Aorta (tissue), 5 donors: Measurements from ENCODE around the gene DIABLO. TPM values are rescaled to one million over a fixed set of nuclear protein-coding genes. Genes with fewer than 3 reads are reported as not detected.
A peak's percentile ranks its signal among the peaks of the same experiment; 100 is the strongest.

Source experiments
- ATAC-seq: fragments of 200-7000 bp; cut with Tn5 transposase; one replicate; pipeline ENCODE4 v1.9.1; 2022; ENCODE audit warnings: moderate library complexity; ENCODE audit not compliant: low FRiP score
- DNase-seq, 2 donors: peaks; one replicate each; pipeline ENCODE4 v3.0.0-alpha.2; 2020
- H3K27ac ChIP-seq, 2 donors: one replicate each; pipeline ENCODE4 v1.5.1; 2013; ENCODE audit warnings: low read length in 2 of 2, mild to moderate bottlenecking in 2 of 2, moderate library complexity in 2 of 2, control low read depth in 1 of 2, inconsistent platforms in 1 of 2, low read depth in 1 of 2
- H3K27me3 ChIP-seq, 2 donors: one replicate each; pipeline ENCODE4 v1.6.1; 2013; ENCODE audit warnings: control low read depth in 1 of 2, low read length in 1 of 2, mild to moderate bottlenecking in 1 of 2, moderate library complexity in 1 of 2; ENCODE audit not compliant: insufficient read depth in 2 of 2, control insufficient read depth in 1 of 2
- H3K36me3 ChIP-seq, 2 donors: one replicate each; pipeline ENCODE4 v1.6.1; 2013; ENCODE audit warnings: control low read depth in 1 of 2, low read length in 1 of 2, mild to moderate bottlenecking in 1 of 2; ENCODE audit not compliant: insufficient read depth in 2 of 2, control insufficient read depth in 1 of 2
- H3K4me1 ChIP-seq, 2 donors: one replicate each; pipeline ENCODE4 v1.6.1; 2013; ENCODE audit warnings: low read length in 2 of 2, control low read depth in 1 of 2, mild to moderate bottlenecking in 1 of 2, moderate library complexity in 1 of 2; ENCODE audit not compliant: insufficient read depth in 2 of 2, control insufficient read depth in 1 of 2
- H3K4me3 ChIP-seq, 2 donors: one replicate each; pipeline ENCODE4 v1.5.1; 2013; ENCODE audit warnings: low read length in 2 of 2, control low read depth in 1 of 2, mild to moderate bottlenecking in 1 of 2
- H3K9me3 ChIP-seq: one replicate; pipeline ENCODE4 v1.6.1; 2013; ENCODE audit warnings: mild to moderate bottlenecking, low read length; ENCODE audit not compliant: control insufficient read depth
- WGBS, 2 donors: extraction: QIAGEN DNeasy Blood & Tissue Kit; methylation state at CpG; one replicate each; pipeline ENCODE4 v1.1.7; 2013; 5-methylcytosine and 5-hydroxymethylcytosine counted together
- intact Hi-C, 2 donors: fragments of 100-400 bp; cut with DNase I; formaldehyde crosslinking; loops; one replicate each; pipeline versions ENCODE4 v1.14.2 to v1.15.0; 2022
- polyA plus RNA-seq, 2 donors: library from polyadenylated mRNA; stranded (reverse); fragments of 200-250 nt; gene quantifications; one replicate each; pipeline ENCODE4 v1.2.3, GENCODE V29; 2013
- total RNA-seq, 2 donors: library from RNA; stranded (reverse); fragmentation: NEBNext Ultra II Directional; extraction: Animal tissue kit (Norgen Biotek cat#: 25700); gene quantifications; one replicate each; pipeline ENCODE4 v1.2.1, GENCODE V29; 2021
- donor health status: healthy with polysubstance abuse.
- donor health status: Bipolar disorder and iron deficiency.
- donor health status: DM: no; HTN: no; CAD: no.
- donor health status: DM: no; HTN: no; CAD: no.
- donor health status: DM: yes; HTN: yes; CAD: no.

DIABLO gene
- total and polyA plus RNA-seq, 4 donors = 26.5 to 42.3 (median 30.2) TPM

- Histone ChIP-seq H3K9me3 (no peaks in the 10 kb centered on the region), H3K27ac (no peak overlapping the region), H3K4me3 (no peak overlapping the region), H3K27me3 (no peaks in the 10 kb centered on the region), H3K4me1 (no peaks in the 10 kb centered on the region), H3K36me3 (peaks cover 3 to 9% of the 10 kb centered on the region in 2 donors)
- 93 to 95% methylated on average over 5 of the region's 5 CpGs for WGBS, 2 donors
- intact Hi-C loops = no loop called here
- DNase-seq = no peak
- no peak for ATAC-seq
Measured at GRCh38 chr12:122228092-122228491, 2.2 kb upstream of the DIABLO start.

- no peak for ATAC-seq
- 92 to 93% methylated on average over 17 of the region's 17 CpGs for WGBS, 2 donors
Measured at GRCh38 chr12:122227341-122227740, 1.5 kb upstream of the DIABLO start.

GRCh38 chr12:122226366-122227125, 694 bp upstream of the DIABLO start:
- H3K27ac ChIP-seq = no peak overlapping the region
- no peak for ATAC-seq
- no peak overlapping the region for H3K4me3 ChIP-seq
- intact Hi-C loops = loop anchor here in 1 of 2 donors (1.0 kb wide), 1 partner anchor 40 kb away; the partner anchor contains the start of gene VPS33A
- no peaks in the 10 kb centered on the region for H3K27me3 ChIP-seq
- 4 to 6% methylated on average over 49 to 55 of the region's 55 CpGs for WGBS, 2 donors
- DNase-seq = peak in 1 of 2 donors; percentile 52
- H3K4me1 ChIP-seq = no peaks in the 10 kb centered on the region
- peaks cover 3 to 7% of the 10 kb centered on the region in 2 donors for H3K36me3 ChIP-seq
- H3K9me3 ChIP-seq = no peaks in the 10 kb centered on the region

More at GRCh38 chr12:122227341-122227740, 1.5 kb upstream of the DIABLO start:
- H3K4me3 ChIP-seq = no peak overlapping the region
- H3K27ac ChIP-seq = no peak overlapping the region
- intact Hi-C loops = no loop called here
- no peak for DNase-seq
- H3K9me3 ChIP-seq = no peaks in the 10 kb centered on the region
- no peaks in the 10 kb centered on the region for H3K4me1 ChIP-seq
- H3K27me3 ChIP-seq = no peaks in the 10 kb centered on the region
- peaks cover 3 to 9% of the 10 kb centered on the region in 2 donors for H3K36me3 ChIP-seq

- Histone ChIP-seq H3K9me3 (no peaks in the 10 kb centered on the region), H3K4me3 (no peak overlapping the region), H3K27me3 (no peaks in the 10 kb centered on the region), H3K27ac (no peak overlapping the region), H3K36me3 (peaks cover 6 to 16% of the 10 kb centered on the region in 2 donors), H3K4me1 (no peaks in the 10 kb centered on the region)
- no peak for DNase-seq
- intact Hi-C loops = no loop called here
- 93 to 98% methylated on average over 1 of the region's 1 CpG for WGBS, 2 donors
- no peak for ATAC-seq
Measured at GRCh38 chr12:122216445-122216844, 9.4 kb downstream of the DIABLO start.

GRCh38 chr12:122215771-122216170, 10.1 kb downstream of the DIABLO start:
- Histone ChIP-seq H3K36me3 (peaks cover 8 to 16% of the 10 kb centered on the region in 2 donors), H3K27me3 (no peaks in the 10 kb centered on the region), H3K4me3 (no peak overlapping the region), H3K9me3 (no peaks in the 10 kb centered on the region), H3K4me1 (no peaks in the 10 kb centered on the region), H3K27ac (no peak overlapping the region)
- no peak for ATAC-seq
- DNase-seq = no peak
- intact Hi-C loops = no loop called here
- WGBS, 2 donors = 86 to 89% methylated on average over 5 of the region's 5 CpGs

GRCh38 chr12:122208073-122208820, 17.6 kb downstream of the DIABLO start:
- intact Hi-C loops = no loop called here
- H3K4me1 ChIP-seq = no peaks in the 10 kb centered on the region
- no peak for DNase-seq
- H3K36me3 ChIP-seq = peaks cover 0 to 8% of the 10 kb centered on the region in 2 donors
- H3K9me3 ChIP-seq = no peaks in the 10 kb centered on the region
- no peak for ATAC-seq
- no peak overlapping the region for H3K4me3 ChIP-seq
- 92 to 95% methylated on average over 16 to 18 of the region's 18 CpGs for WGBS, 2 donors
- H3K27me3 ChIP-seq = no peaks in the 10 kb centered on the region
- no peak overlapping the region for H3K27ac ChIP-seq

- Histone ChIP-seq H3K27me3 (no peaks in the 10 kb centered on the region), H3K9me3 (no peaks in the 10 kb centered on the region), H3K27ac (no peak overlapping the region), H3K36me3 (peaks cover 0 to 4% of the 10 kb centered on the region in 2 donors), H3K4me1 (no peaks in the 10 kb centered on the region), H3K4me3 (no peak overlapping the region)
- ATAC-seq (no peak), DNase-seq (no peak)
- intact Hi-C loops = no loop called here
- WGBS, 2 donors = 63 to 66% methylated on average over 8 of the region's 8 CpGs
Measured at GRCh38 chr12:122207391-122207790, 18.5 kb downstream of the DIABLO start.

- intact Hi-C loops = no loop called here
- WGBS, 2 donors = 80 to 84% methylated on average over 8 of the region's 8 CpGs
- DNase-seq (no peak), ATAC-seq (no peak)
- Histone ChIP-seq H3K4me1 (no peaks in the 10 kb centered on the region), H3K9me3 (no peaks in the 10 kb centered on the region), H3K36me3 (peaks cover 0 to 4% of the 10 kb centered on the region in 2 donors), H3K27ac (no peak overlapping the region), H3K4me3 (no peak overlapping the region), H3K27me3 (no peaks in the 10 kb centered on the region)
Measured at GRCh38 chr12:122206976-122207375, 18.9 kb downstream of the DIABLO start.
